H1 (cell line): Measurements from ENCODE around the gene SPI1. TPM values are rescaled to one million over a fixed set of nuclear protein-coding genes. Genes with fewer than 3 reads are reported as not detected.

Source experiments
- CTCF ChIA-PET: fragments of 300-600 bp; sonication (Branson Sonifier 250); formaldehyde crosslinking; loops from one replicate; lab custom pipeline; 2021; ENCODE audit not compliant: partially characterized antibody; lab: Charles Lee
- POLR2A ChIA-PET: fragments of 300-600 bp; sonication (Branson Sonifier 250); formaldehyde crosslinking; loops from one replicate; lab custom pipeline; 2021; ENCODE audit warnings: inconsistent platforms; ENCODE audit not compliant: partially characterized antibody; lab: Charles Lee
- DNase-seq, 2 experiments: peaks; one replicate each; pipeline versions ENCODE4 v3.0.0 to v3.0.0-alpha.2; 2010 to 2022; ENCODE audit warnings: low spot score in 2 of 2, low read depth in 1 of 2, mixed read lengths in 1 of 2
- FAIRE-seq: peaks from 2 replicates; lab custom pipeline; 2011; peaks lifted over from hg19 to GRCh38; lab: Jason Lieb, UNC
- H2AFZ ChIP-seq: 2 replicates; pipeline ENCODE4 v1.8.1; 2012; ENCODE audit warnings: low read length, inconsistent platforms
- H2AK5ac ChIP-seq: 2 replicates; pipeline ENCODE4 v1.6.1; 2013; ENCODE audit warnings: low read depth, low read length
- H2BK120ac ChIP-seq: replicated peaks from 2 replicates; pipeline ENCODE3; 2013; ENCODE audit warnings: low read depth, low read length, inconsistent platforms
- H2BK12ac ChIP-seq: 2 replicates; pipeline ENCODE4 v1.6.1; 2013; ENCODE audit warnings: low read depth, low read length
- H2BK15ac ChIP-seq: 2 replicates; pipeline ENCODE4 v1.6.1; 2013; ENCODE audit warnings: low read length
- H2BK20ac ChIP-seq: 2 replicates; pipeline ENCODE4 v1.6.1; 2013; ENCODE audit warnings: low read length
- H2BK5ac ChIP-seq: 2 replicates; pipeline ENCODE4 v1.6.1; 2013; ENCODE audit warnings: low read depth, low read length
- H3K14ac ChIP-seq: 2 replicates; pipeline ENCODE4 v1.6.1; 2013; ENCODE audit warnings: inconsistent platforms; ENCODE audit not compliant: insufficient read length
- H3K18ac ChIP-seq: 2 replicates; pipeline ENCODE4 v1.6.1; 2013; ENCODE audit warnings: low read length; ENCODE audit errors: extremely low read depth
- H3K23ac ChIP-seq: 2 replicates; pipeline ENCODE4 v1.6.1; 2013; ENCODE audit warnings: inconsistent platforms; ENCODE audit not compliant: insufficient read length
- H3K23me2 ChIP-seq: 2 replicates; pipeline ENCODE4 v1.6.1; 2013; ENCODE audit warnings: low read depth, low read length
- H3K27ac ChIP-seq: 2 replicates; pipeline ENCODE4 v1.6.1; 2011; ENCODE audit warnings: low read depth, low read length, inconsistent platforms
- H3K27me3 ChIP-seq, 4 experiments: replicated peaks in 1 of 4; 1 replicate in 1 of 4; 2 replicates in 3 of 4; pipeline versions ENCODE4 v1.6.1 to v1.8.1; 2011 to 2013; ENCODE audit warnings: low read length in 3 of 4, mild to moderate bottlenecking in 3 of 4, inconsistent platforms in 2 of 4, mixed read lengths in 2 of 4, moderate library complexity in 1 of 4; ENCODE audit not compliant: control insufficient read depth in 3 of 4, insufficient read depth in 3 of 4; ENCODE audit errors: extremely low read depth in 1 of 4
- H3K36me3 ChIP-seq, 4 experiments: 2 replicates each; pipeline versions ENCODE4 v1.6.1 to v1.8.1; 2011 to 2013; ENCODE audit warnings: mild to moderate bottlenecking in 4 of 4, low read length in 3 of 4, moderate library complexity in 2 of 4, control low read depth in 1 of 4, inconsistent platforms in 1 of 4; ENCODE audit not compliant: insufficient read depth in 4 of 4, control insufficient read depth in 2 of 4
- H3K4ac ChIP-seq: replicated peaks from 2 replicates; pipeline ENCODE3; 2013; ENCODE audit warnings: low read length, low read depth, mixed read lengths, inconsistent platforms; ENCODE audit not compliant: insufficient read length
- H3K4me1 ChIP-seq, 4 experiments: replicated peaks in 1 of 4; 1 replicate in 1 of 4; 2 replicates in 3 of 4; pipeline versions ENCODE4 v1.6.1 to v1.8.1; 2011 to 2013; ENCODE audit warnings: low read length in 3 of 4, inconsistent platforms in 2 of 4, mixed read lengths in 1 of 4; ENCODE audit not compliant: insufficient read depth in 4 of 4, control insufficient read depth in 3 of 4
- H3K4me2 ChIP-seq, 2 experiments: 2 replicates each; pipeline versions ENCODE4 v1.6.1 to v1.8.1; 2011 to 2013; ENCODE audit warnings: low read depth in 2 of 2, low read length in 2 of 2, control low read depth in 1 of 2, inconsistent platforms in 1 of 2, mild to moderate bottlenecking in 1 of 2; ENCODE audit not compliant: insufficient read depth in 1 of 2
- H3K4me3 ChIP-seq, 4 experiments: fragments of 200-600, 300-600 bp in 1 of 4; sonication (generic), shearing (Covaris generic), sonication (Bioruptor Twin) in 1 of 4; 2 replicates each; pipeline versions ENCODE4 v1.5.1 to v1.8.1; 2011 to 2016; ENCODE audit warnings: low read length in 4 of 4, low read depth in 3 of 4, control low read depth in 2 of 4, inconsistent platforms in 2 of 4, mild to moderate bottlenecking in 2 of 4, mixed read lengths in 1 of 4, moderate library complexity in 1 of 4; ENCODE audit not compliant: insufficient read depth in 2 of 4; ENCODE audit errors: extremely low read depth in 1 of 4
- H3K56ac ChIP-seq: replicated peaks from 2 replicates; pipeline ENCODE3; 2013; ENCODE audit warnings: low read depth, mild to moderate bottlenecking, mixed read lengths, low read length, inconsistent platforms; ENCODE audit not compliant: insufficient read length
- H3K79me1 ChIP-seq: 2 replicates; pipeline ENCODE4 v1.6.1; 2013; ENCODE audit warnings: low read depth, low read length, control low read depth
- H3K79me2 ChIP-seq, 2 experiments: 2 replicates each; pipeline versions ENCODE4 v1.6.1 to v1.8.1; 2012 to 2013; ENCODE audit warnings: low read length in 2 of 2, mild to moderate bottlenecking in 2 of 2, inconsistent platforms in 1 of 2; ENCODE audit not compliant: insufficient read depth in 2 of 2, control insufficient read depth in 1 of 2
- H3K9ac ChIP-seq, 4 experiments: replicated peaks in 1 of 4; 1 replicate in 1 of 4; 2 replicates in 3 of 4; pipeline versions ENCODE4 v1.6.1 to v1.8.1; 2011 to 2013; ENCODE audit warnings: low read depth in 3 of 4, low read length in 3 of 4, control low read depth in 2 of 4, mild to moderate bottlenecking in 2 of 4, moderate library complexity in 2 of 4, inconsistent platforms in 1 of 4; ENCODE audit errors: extremely low read depth in 1 of 4
- H3K9me3 ChIP-seq, 2 experiments: 2 replicates each; pipeline versions ENCODE4 v1.6.1 to v1.8.1; 2012 to 2013; ENCODE audit warnings: mild to moderate bottlenecking in 2 of 2, moderate library complexity in 2 of 2, control low read depth in 1 of 2, inconsistent platforms in 1 of 2, low read depth in 1 of 2, low read length in 1 of 2, mixed read lengths in 1 of 2; ENCODE audit not compliant: insufficient read depth in 2 of 2
- H4K20me1 ChIP-seq, 2 experiments: replicated peaks in 1 of 2; 2 replicates each; pipeline versions ENCODE3 to v1.8.1; 2011 to 2013; ENCODE audit warnings: inconsistent platforms in 2 of 2, low read length in 2 of 2, mild to moderate bottlenecking in 1 of 2; ENCODE audit not compliant: insufficient read depth in 2 of 2, control insufficient read depth in 1 of 2
- H4K5ac ChIP-seq: 2 replicates; pipeline ENCODE4 v1.6.1; 2013; ENCODE audit warnings: low read length, low read depth, mixed read lengths, inconsistent platforms; ENCODE audit not compliant: insufficient read length
- H4K8ac ChIP-seq: 2 replicates; pipeline ENCODE4 v1.8.0; 2013; ENCODE audit warnings: mild to moderate bottlenecking, moderate library complexity, low read length, inconsistent platforms; ENCODE audit not compliant: insufficient read depth; ENCODE audit errors: extremely low read depth
- H4K91ac ChIP-seq: replicated peaks from 2 replicates; pipeline ENCODE3; 2013; ENCODE audit warnings: low read length, mixed read lengths, inconsistent platforms; ENCODE audit not compliant: insufficient read length
- POLR2AphosphoS5 ChIP-seq: IDR thresholded peaks from 2 replicates; pipeline ENCODE4 v1.6.1; 2011; ENCODE audit warnings: low read depth, low read length
- SP2 ChIP-seq: IDR thresholded peaks from 2 replicates; pipeline ENCODE4 v1.6.1; 2012; ENCODE audit warnings: mild to moderate bottlenecking, low read length, inconsistent platforms
- WGBS, 2 experiments: shearing (Covaris generic) in 1 of 2; methylation state at CpG; one replicate each; pipeline versions ENCODE4 v1.1.6 to v1.1.7; 2013 to 2015; ENCODE audit warnings: low lambda C conversion rate in 2 of 2, mixed read lengths in 2 of 2, inconsistent platforms in 1 of 2, low coverage in 1 of 2, missing lambda C conversion rate in 1 of 2; ENCODE audit not compliant: insufficient replicate concordance in 2 of 2, insufficient coverage in 1 of 2, insufficient read length in 1 of 2; ENCODE audit errors: extremely low coverage in 1 of 2, missing lambda C conversion rate in 1 of 2; 5-methylcytosine and 5-hydroxymethylcytosine counted together
- polyA plus RNA-seq, 7 experiments: library from polyadenylated mRNA; depleted of rRNA in 3 of 7; stranded (reverse) in 5 of 7; unstranded in 2 of 7; fragments of >200 nt in 5 of 7; fragments of 200-250 nt in 2 of 7; gene quantifications; 1 replicate in 5 of 7; 2 replicates in 1 of 7; 4 replicates in 1 of 7; pipeline versions ENCODE4 v1.2.1 to v1.2.3, GENCODE V29; 2011 to 2013; ENCODE audit warnings: missing spikeins in 2 of 7, mixed read lengths in 2 of 7
- total RNA-seq: library from RNA; stranded (reverse); fragmentation: NEBNext Ultra II Directional; extraction: Animal tissue kit (Norgen Biotek cat#: 25700); gene quantifications from 2 replicates; pipeline ENCODE4 v1.2.1, GENCODE V29; 2021

Gene SPI1
- total and polyA plus RNA-seq, 2 of the 8 experiments (the other 6 are each of a cell fraction or from before 2014, with no cell fraction given), result 0.12 TPM; not detected in 1

DNA sequence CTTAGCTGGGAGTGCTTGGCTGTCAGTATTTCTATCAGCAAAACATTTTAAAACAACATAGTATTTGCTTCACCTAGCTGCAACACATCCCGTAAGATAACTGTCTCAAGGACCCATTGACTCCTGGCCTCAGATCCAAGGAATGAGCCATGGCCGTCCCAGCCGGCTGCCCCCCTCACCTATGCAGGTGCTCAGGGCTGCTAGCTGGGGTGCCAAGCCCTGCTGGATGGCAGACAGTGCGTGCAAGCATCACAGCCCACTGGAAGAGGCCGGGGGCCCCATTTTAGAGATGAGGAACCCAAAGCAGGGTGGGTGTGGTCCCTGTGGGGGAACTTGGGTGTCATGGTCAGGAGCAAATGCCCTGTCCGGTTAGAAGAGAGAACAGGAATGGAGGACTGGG, 39.4 kb upstream of the SPI1 start:
- Histone ChIP-seq H3K36me3 (peaks cover 17 to 43% (median 33%) of the 10 kb centered on the region in 4 experiments), H2AK5ac (no peak overlapping the region), H4K91ac (no peak overlapping the region), H4K20me1 (peaks cover 4 to 15% of the 10 kb centered on the region in 2 experiments), H3K4me1 (peaks cover 0 to 2% (median 0%) of the 10 kb centered on the region in 4 experiments; a peak in 2 of 7 replicates), H2AFZ (no peak overlapping the region), H3K9ac (no peak overlapping the region), H2BK120ac (no peak overlapping the region), H3K14ac (no peak overlapping the region), H3K27me3 (no peaks in the 10 kb centered on the region), H3K79me1 (no peaks in the 10 kb centered on the region), H2BK15ac (no peak overlapping the region)
- POLR2A ChIA-PET, result interaction anchor here (0.6 to 12.8 kb wide), 12 partner anchors 6 to 215 kb away, joined by 3 to 140 read pairs (median 4); partner anchors contain the start of genes DDB2, PSMC3 and PTPMT1
- 92% methylated on average over 6 of the region's 6 CpGs; no CpG with 5 or more reads in 1 of the 2 experiments for WGBS, 2 experiments
- TF ChIP-seq SP2 (no peak), POLR2AphosphoS5 (peak; percentile 29; the same call in 1 of the 2 replicates)
- TF ChIP-seq, all 59 proteins: peak for 1
- DNase-seq (no peak), FAIRE-seq (no peak)
- H3K9me3 ChIP-seq, result no peaks in the 10 kb centered on the region
- no peaks in the 10 kb centered on the region for H3K79me2 ChIP-seq
- H3K27ac ChIP-seq, result no peak overlapping the region
- CTCF ChIA-PET, result interaction anchor here (0.6 to 1.2 kb wide), 2 partner anchors 44 to 92 kb away, joined by 3 read pairs; no protein-coding TSS in a partner anchor
- H3K56ac ChIP-seq, result no peak overlapping the region
- no peak overlapping the region for H2BK5ac ChIP-seq
- no peaks in the 10 kb centered on the region for H3K23me2 ChIP-seq
- H3K23ac ChIP-seq, result no peak overlapping the region
- H3K18ac ChIP-seq, result no peak overlapping the region
- no peak overlapping the region for H3K4ac ChIP-seq
- H2BK20ac ChIP-seq, result no peak overlapping the region
- no peak overlapping the region for H3K4me2 ChIP-seq
- H4K8ac ChIP-seq, result no peak overlapping the region; the same call in 1 of the 2 replicates
- H4K5ac ChIP-seq, result no peak overlapping the region
- H3K4me3 ChIP-seq, result no peak overlapping the region
- no peak overlapping the region for H2BK12ac ChIP-seq
